RPMI8226 (cell line): ENCODE measurements around the gene CYP3A4.

Experiments
- DNase-seq: peaks from one replicate; pipeline ENCODE4 v3.0.0-alpha.2; 2015

Gene CYP3A4

DNA sequence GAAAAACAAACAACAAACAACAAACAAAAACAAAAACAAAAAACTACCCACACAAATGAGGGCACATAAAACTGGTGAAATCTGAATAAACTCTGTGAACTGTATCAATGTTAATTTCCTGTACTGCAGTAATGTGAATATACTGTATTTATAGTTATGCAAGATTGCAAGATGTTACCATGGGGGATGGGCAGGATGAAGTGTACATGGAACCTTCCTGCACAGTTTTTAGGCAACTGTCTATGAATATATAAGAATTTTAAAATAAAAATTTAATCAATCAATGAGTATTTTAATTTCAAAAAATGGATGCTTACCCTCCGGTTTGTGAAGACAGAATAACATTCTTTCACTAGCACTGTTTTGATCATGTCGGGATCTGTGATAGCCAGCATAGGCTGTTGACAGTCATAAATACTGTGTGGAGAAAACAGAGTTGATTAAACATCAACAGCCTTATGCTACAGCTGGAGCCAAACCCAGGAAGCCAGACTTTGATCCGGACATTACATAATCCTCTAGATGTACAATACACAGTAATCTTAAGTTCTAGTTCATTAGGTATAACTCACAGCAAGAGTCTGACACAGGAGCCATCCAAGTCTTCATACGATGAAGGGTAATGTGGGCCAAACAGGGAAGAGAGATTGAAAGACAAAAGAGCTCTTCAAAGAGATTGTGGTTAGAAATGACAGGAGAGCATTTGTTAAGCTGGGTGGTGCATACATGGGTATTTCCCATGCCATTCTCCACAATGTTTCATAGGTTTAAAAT is 63.8 kb downstream of the CYP3A4 start:
- DNase-seq: no peak

- DNase-seq: no peak
Observed at GRCh38 chr7:99713995-99714570, 69.9 kb downstream of the CYP3A4 start.

GRCh38 chr7:99709838-99710578 is 74.0 kb downstream of the CYP3A4 start:
- no peak for DNase-seq

DNA sequence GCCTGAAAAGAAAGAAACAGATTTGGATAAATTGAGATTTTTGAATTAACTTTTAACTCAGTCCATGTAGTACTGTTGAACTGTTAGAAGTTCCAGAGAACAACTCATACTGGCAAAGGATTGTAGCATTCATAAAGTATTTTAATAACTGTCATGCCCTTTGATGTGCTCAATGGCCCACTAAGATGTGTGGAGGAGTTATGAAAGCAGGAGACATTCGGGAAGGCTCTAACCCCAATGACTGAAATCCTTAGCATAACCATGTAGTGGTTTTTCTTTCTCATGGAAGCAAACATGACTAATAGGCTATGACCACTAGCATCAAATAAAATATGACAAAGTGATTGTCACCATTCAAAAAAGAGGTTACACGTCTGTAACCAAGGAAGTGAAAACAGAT is 74.7 kb downstream of the CYP3A4 start:
- DNase-seq: no peak

- DNase-seq: no peak
Observed at GRCh38 chr7:99707096-99707495, 76.9 kb downstream of the CYP3A4 start.
